ENCODE data around the gene FDX2. TPM values are rescaled to one million over a fixed set of nuclear protein-coding genes. Genes with fewer than 3 reads are reported as not detected.

The FDX2 gene
- total RNA-seq (2014; rRNA removed) (79.5 and 98.4 TPM in 2 replicates), Bru-seq, nascent RNA (percentile 85 among the genes with signal in this experiment), BruChase-seq, experiment 1, labeled RNA remaining after a 6-hour chase (percentile 94 among the genes with signal in this experiment), BruChase-seq, experiment 2, labeled RNA remaining after a 2-hour chase (percentile 88 among the genes with signal in this experiment)
- long read RNA-seq, transcript FDX2-203 (4 exons, 635 nt): minor isoform, 11 of 81 reads
- long read RNA-seq, transcript FDX2-202 (5 exons, 1,012 nt): major isoform, 28 of 81 reads
- long read RNA-seq, partial matches to known transcripts: 36 of 81 reads
- long read RNA-seq, other reads (novel, unspliced or antisense): 6 of 81 reads

DNA sequence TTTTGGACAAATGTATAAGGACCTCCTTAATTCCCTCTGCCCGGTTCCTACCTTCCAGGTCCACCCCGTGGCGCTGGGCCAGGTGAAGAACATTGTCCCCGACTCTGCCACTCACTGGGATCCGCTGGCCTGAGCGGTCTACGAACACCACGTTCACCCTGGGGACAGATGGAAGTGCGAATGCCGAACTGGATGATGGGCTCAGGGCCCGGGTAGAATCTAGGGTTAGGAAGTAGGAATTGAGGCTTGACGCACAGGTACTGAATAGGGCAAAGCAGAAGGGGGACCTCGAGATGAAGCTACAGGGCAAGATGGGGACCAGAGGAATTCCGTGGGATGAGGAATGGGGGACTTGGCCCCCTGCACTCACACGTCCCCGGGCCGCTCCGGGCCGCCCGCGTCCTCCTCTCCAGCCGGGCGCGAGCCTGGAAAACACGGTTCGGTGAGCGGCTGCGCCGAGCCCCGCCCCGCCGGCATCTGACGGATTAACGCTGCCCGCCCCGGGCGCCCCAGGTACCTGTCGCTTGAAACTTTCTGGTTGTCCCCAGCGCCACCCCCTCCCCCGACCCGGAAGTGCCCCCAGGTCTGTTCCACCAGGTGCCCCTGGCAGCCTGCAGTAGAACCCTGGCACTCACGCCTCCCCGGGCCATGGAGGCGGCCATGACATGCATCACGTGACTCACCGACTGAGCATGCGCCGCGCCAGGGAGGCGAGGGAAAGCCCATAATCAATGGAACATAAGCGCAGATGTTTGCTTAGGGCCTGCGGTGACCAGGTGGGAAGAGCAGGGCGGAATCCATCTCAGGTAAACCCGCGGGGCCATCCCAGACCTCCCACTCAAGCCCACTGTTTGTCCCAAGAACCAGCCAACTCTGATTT, at the start of gene FDX2:
Gene FDX2 (minus strand): TSS at position 681 of the 880 bp plus-strand sequence. CDS start 19 bp downstream, at position 662.
- TF ChIP-seq EZH2phosphoT487 (IDR thresholded peaks at IDR 0.05; ENCODE audit: borderline replicate concordance, low read length) (no peak), EZH2 (IDR thresholded peaks at IDR 0.05; ENCODE audit: low read length, unreplicated experiment) (no peak)
- TF ChIP-seq, protein P1, sequence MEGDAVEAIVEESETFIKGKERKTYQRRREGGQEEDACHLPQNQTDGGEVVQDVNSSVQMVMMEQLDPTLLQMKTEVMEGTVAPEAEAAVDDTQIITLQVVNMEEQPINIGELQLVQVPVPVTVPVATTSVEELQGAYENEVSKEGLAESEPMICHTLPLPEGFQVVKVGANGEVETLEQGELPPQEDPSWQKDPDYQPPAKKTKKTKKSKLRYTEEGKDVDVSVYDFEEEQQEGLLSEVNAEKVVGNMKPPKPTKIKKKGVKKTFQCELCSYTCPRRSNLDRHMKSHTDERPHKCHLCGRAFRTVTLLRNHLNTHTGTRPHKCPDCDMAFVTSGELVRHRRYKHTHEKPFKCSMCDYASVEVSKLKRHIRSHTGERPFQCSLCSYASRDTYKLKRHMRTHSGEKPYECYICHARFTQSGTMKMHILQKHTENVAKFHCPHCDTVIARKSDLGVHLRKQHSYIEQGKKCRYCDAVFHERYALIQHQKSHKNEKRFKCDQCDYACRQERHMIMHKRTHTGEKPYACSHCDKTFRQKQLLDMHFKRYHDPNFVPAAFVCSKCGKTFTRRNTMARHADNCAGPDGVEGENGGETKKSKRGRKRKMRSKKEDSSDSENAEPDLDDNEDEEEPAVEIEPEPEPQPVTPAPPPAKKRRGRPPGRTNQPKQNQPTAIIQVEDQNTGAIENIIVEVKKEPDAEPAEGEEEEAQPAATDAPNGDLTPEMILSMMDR (conservative IDR thresholded peaks at IDR 0.05; ENCODE audit: low read depth, low read length): no peak
- Histone ChIP-seq H3K79me2 (ENCODE audit: low read length) (peaks cover 15% of the 10 kb centered on the region), H2AFZ (ENCODE audit: low read length) (peak within 1 kb of the TSS; percentile 87), H3K4me1 (ENCODE audit: insufficient read depth, low read length) (peaks cover 10% of the 10 kb centered on the region; the same call in 1 of the 2 replicates), H3K36me3 (ENCODE audit: low read depth, low read length) (peaks cover 20% of the 10 kb centered on the region), H3K4me2 (ENCODE audit: low read length) (peak within 1 kb of the TSS; percentile 93), H3K4me3 (ENCODE audit: low read length) (peak within 1 kb of the TSS; percentile 82), H4K20me1 (ENCODE audit: low read length) (no peaks in the 10 kb centered on the region), H3F3A (ENCODE audit: low read length, unreplicated experiment) (no peaks in the 10 kb centered on the region), H3K9me3 (ENCODE audit: low read length) (no peaks in the 10 kb centered on the region), H3K27me3 (ENCODE audit: low read length) (no peaks in the 10 kb centered on the region), H3K9me2 (replicated peaks; ENCODE audit: low read length) (no peaks in the 10 kb centered on the region), H3K27ac (ENCODE audit: low read length) (peak within 1 kb of the TSS; percentile 47), H3K9ac (ENCODE audit: low read length) (peak within 1 kb of the TSS; percentile 87)
- ChIA-PET POLR2A (ENCODE audit: unreplicated experiment) (interaction anchor here (0.6 kb wide), 1 partner anchor 402 kb away, joined by 6 read pairs; no protein-coding TSS in a partner anchor), CTCF (no interaction called here)
- peak; percentile 90 for DNase-seq
- ATAC-seq: peak; percentile 83
- BruUV-seq (replicated peaks): TSS peak; percentile 33
- intact Hi-C loops (cut with micrococcal nuclease): no loop called here

DNA sequence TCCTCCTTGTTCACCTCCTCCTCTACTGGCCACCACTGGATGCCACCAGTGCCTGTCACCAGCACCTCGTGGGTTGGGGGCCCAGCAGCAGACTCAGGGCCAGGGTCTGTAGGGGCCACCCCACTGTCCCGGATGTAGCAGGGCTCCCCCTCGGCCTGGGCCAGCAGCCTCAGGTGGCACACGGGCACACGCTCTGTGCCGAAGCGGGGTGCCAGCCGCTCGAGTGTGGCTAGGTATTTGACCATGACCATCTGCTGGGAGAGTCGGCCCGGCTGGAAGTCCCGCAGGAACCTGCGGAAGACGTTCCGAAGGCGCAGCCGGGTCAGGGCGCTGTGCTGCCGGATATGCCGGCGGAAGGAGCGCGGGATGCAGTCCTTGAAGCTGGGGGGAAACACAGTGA, 49.7 kb upstream of the FDX2 start:
- BruUV-seq (replicated peaks): no TSS peak
- intact Hi-C loops (cut with micrococcal nuclease): no loop called here

More for the DNA sequence above, 49.7 kb upstream of the FDX2 start:
- Histone ChIP-seq H3K27me3 (ENCODE audit: low read length) (no peaks in the 10 kb centered on the region), H3K27ac (ENCODE audit: low read length) (no peak overlapping the region), H2AFZ (ENCODE audit: low read length) (no peak overlapping the region), H3K4me2 (ENCODE audit: low read length) (no peak overlapping the region), H3K9ac (ENCODE audit: low read length) (no peak overlapping the region), H3K9me2 (replicated peaks; ENCODE audit: low read length) (no peaks in the 10 kb centered on the region), H3F3A (ENCODE audit: low read length, unreplicated experiment) (no peaks in the 10 kb centered on the region), H3K4me1 (ENCODE audit: insufficient read depth, low read length) (no peaks in the 10 kb centered on the region), H3K4me3 (ENCODE audit: low read length) (no peak overlapping the region), H3K79me2 (ENCODE audit: low read length) (no peaks in the 10 kb centered on the region), H3K36me3 (ENCODE audit: low read depth, low read length) (peaks cover 62% of the 10 kb centered on the region), H4K20me1 (ENCODE audit: low read length) (peaks cover 4% of the 10 kb centered on the region; the same call in 1 of the 2 replicates), H3K9me3 (ENCODE audit: low read length) (no peaks in the 10 kb centered on the region)
- ATAC-seq: no peak
- POLR2A ChIA-PET (ENCODE audit: unreplicated experiment): no interaction called here
- TF ChIP-seq EZH2phosphoT487 (IDR thresholded peaks at IDR 0.05; ENCODE audit: borderline replicate concordance, low read length): no peak
- TF ChIP-seq, protein P1 (conservative IDR thresholded peaks at IDR 0.05; ENCODE audit: low read depth, low read length): no peak
- TF ChIP-seq EZH2 (IDR thresholded peaks at IDR 0.05; ENCODE audit: low read length, unreplicated experiment): no peak
- DNase-seq: no peak
- CTCF ChIA-PET: interaction anchor here (0.9 kb wide), 1 partner anchor 96 kb away, joined by 5 read pairs; no protein-coding TSS in a partner anchor
